GM23248 (cell line): Measurements from ENCODE around the gene HTR3A.

Source experiments
- EZH2 ChIP-seq: fragments of 200-600 bp; sonication (generic); IDR thresholded peaks from 2 replicates; pipeline ENCODE4 v1.6.1; 2018; ENCODE audit warnings: antibody characterized with exemption, mild to moderate bottlenecking; ENCODE audit not compliant: insufficient read depth, poor library complexity, severe bottlenecking
- EZH2phosphoT487 ChIP-seq: fragments of 200-600 bp; sonication (generic); IDR thresholded peaks from 2 replicates; pipeline ENCODE4 v1.6.1; 2018; ENCODE audit warnings: antibody characterized with exemption, moderate library complexity, mild to moderate bottlenecking, low read depth; ENCODE audit not compliant: insufficient read depth

DNA sequence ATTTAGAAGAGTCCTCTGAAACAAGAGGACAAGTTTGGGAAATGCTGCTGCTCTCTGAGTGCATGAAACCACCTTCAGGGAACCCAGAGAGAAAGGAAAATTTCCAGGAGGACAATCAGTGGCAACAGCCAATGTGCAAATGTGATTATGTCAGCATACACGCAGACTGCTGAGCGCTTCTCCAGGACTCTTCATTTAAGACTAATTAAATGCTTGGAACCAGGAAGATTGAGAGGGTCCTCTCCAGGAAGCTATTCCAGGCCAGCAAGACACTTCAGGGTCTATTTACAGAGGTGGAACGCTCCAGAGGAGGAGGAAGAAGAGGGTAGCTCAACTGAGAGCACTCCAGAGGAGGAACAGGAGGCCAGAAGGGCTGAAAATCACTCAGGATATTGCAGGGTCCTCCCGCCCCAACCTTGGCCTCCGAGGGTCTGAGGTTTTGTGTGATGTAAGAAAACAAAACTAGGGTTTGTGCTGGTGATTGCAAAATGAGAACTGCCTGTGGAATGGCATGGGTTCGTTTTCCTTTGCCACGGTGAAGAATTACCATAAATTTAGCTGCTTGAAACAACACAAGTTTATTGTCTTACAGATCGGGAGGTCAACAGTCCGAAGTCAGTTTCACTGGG lies 14.1 kb upstream of the HTR3A start:
- TF ChIP-seq EZH2 (no peak), EZH2phosphoT487 (no peak)
